Stimulated activated CD4-positive, alpha-beta T cell treated with anti-CD3 and anti-CD28 coated beads, Interleukin-4, amount 100 ng/mL, for 4 hours (primary cell): Measurements from ENCODE around the gene TOP1.
"Not testable (repeated sequence)": the region's sequence is repeated elsewhere in the genome, so short reads cannot be mapped to it uniquely, and the experiment has no call there.

Source experiments
- DNase-seq, 2 experiments: peaks; one replicate each; pipeline ENCODE4 v3.0.0-alpha.2; 2020

Gene TOP1

GRCh38 chr20:41028359-41029149, at the start of gene TOP1:
TSS of gene TOP1 (plus strand) at chr20:41028822. CDS start at chr20:41029068, 246 bp downstream.
- peak; percentile 100 for DNase-seq

GRCh38 chr20:40979247-40979646, 49.4 kb upstream of the TOP1 start:
- DNase-seq, result no peak

- DNase-seq, result no peak
Observed at GRCh38 chr20:40980106-40980827, 48.4 kb upstream of the TOP1 start.

GRCh38 chr20:40980828-40981310, 47.8 kb upstream of the TOP1 start:
- no peak for DNase-seq

GRCh38 chr20:40982415-40983145, 46.0 kb upstream of the TOP1 start:
- no peak for DNase-seq

- no peak for DNase-seq
Observed at GRCh38 chr20:40983898-40984297, 44.7 kb upstream of the TOP1 start.

GRCh38 chr20:40984496-40984895, 44.1 kb upstream of the TOP1 start:
- no peak for DNase-seq

- DNase-seq, result no peak
Observed at GRCh38 chr20:40986774-40987173, 41.8 kb upstream of the TOP1 start.

- peak; percentile 56 to 65 for DNase-seq
Observed at GRCh38 chr20:40990542-40991120, 38.0 kb upstream of the TOP1 start.

GRCh38 chr20:40991181-40991889, 37.3 kb upstream of the TOP1 start:
- DNase-seq, result peak in 1 of 2 experiments; percentile 14

- no peak for DNase-seq
Observed at GRCh38 chr20:40992349-40993113, 36.1 kb upstream of the TOP1 start.

- DNase-seq, result no peak
Observed at GRCh38 chr20:40993794-40994540, 34.7 kb upstream of the TOP1 start.

GRCh38 chr20:40996326-40996725, 32.3 kb upstream of the TOP1 start:
- DNase-seq, result no peak

GRCh38 chr20:40997116-40997515, 31.5 kb upstream of the TOP1 start:
- no peak for DNase-seq

GRCh38 chr20:40999841-41000240, 28.8 kb upstream of the TOP1 start:
- no peak for DNase-seq

- no peak for DNase-seq
Observed at GRCh38 chr20:41000628-41001027, 28.0 kb upstream of the TOP1 start.

GRCh38 chr20:41001497-41001896, 27.1 kb upstream of the TOP1 start:
- no peak for DNase-seq

- no peak for DNase-seq
Observed at GRCh38 chr20:41002842-41003142, 25.8 kb upstream of the TOP1 start.

- DNase-seq, result peak; percentile 36 to 73
Observed at GRCh38 chr20:41003143-41003935, 25.3 kb upstream of the TOP1 start.

GRCh38 chr20:41003936-41004294, 24.7 kb upstream of the TOP1 start:
- not testable (repeated sequence) for DNase-seq
